Sigmoid colon (tissue), 7 donors: Measurements from ENCODE around the gene HEXB. TPM values are rescaled to one million over a fixed set of nuclear protein-coding genes. Genes with fewer than 3 reads are reported as not detected.
A peak's percentile ranks its signal among the peaks of the same experiment; 100 is the strongest.

Experiments used
- DNase-seq: peaks from one replicate; pipeline ENCODE4 v3.0.0-alpha.2; 2019
- H3K27ac ChIP-seq, 4 donors: fragments of 200-600 bp; sonication (generic); one replicate each; pipeline ENCODE4 v1.5.1; 2016 to 2019; ENCODE audit warnings: mild to moderate bottlenecking in 1 of 4
- H3K27me3 ChIP-seq, 3 donors: fragments of 200-600 bp; sonication (generic); one replicate each; pipeline ENCODE4 v1.5.1; 2019; ENCODE audit warnings: mild to moderate bottlenecking in 1 of 3
- H3K36me3 ChIP-seq, 4 donors: fragments of 200-600 bp; sonication (generic); one replicate each; pipeline ENCODE4 v1.5.1; 2016 to 2019
- H3K4me1 ChIP-seq, 4 donors: fragments of 200-600 bp; sonication (generic); one replicate each; pipeline ENCODE4 v1.5.1; 2017 to 2019
- H3K4me3 ChIP-seq, 4 donors: fragments of 200-600 bp; sonication (generic); one replicate each; pipeline ENCODE4 v1.5.1; 2017 to 2019; ENCODE audit warnings: mild to moderate bottlenecking in 2 of 4, moderate library complexity in 1 of 4
- H3K9me3 ChIP-seq, 4 donors: fragments of 200-600 bp in 3 of 4; sonication (generic) in 3 of 4; one replicate each; pipeline versions ENCODE4 v1.5.1 to v1.6.1; 2013 to 2019
- CTCF ChIP-seq, 4 experiments: fragments of 450-650 bp in 3 of 4; fragments of 200-600 bp in 1 of 4; IDR thresholded peaks; one replicate each; pipeline ENCODE4 v1.5.1; 2016 to 2019; ENCODE audit warnings: antibody characterized with exemption in 4 of 4, mild to moderate bottlenecking in 3 of 4, moderate library complexity in 2 of 4
- EP300 ChIP-seq, 4 donors: sonication (generic); formaldehyde crosslinking; IDR thresholded peaks; one replicate each; pipeline ENCODE4 v1.6.1; 2017; ENCODE audit warnings: antibody characterized with exemption in 4 of 4
- POLR2A ChIP-seq, 2 donors: fragments of 450-650 bp; IDR thresholded peaks; one replicate each; pipeline ENCODE4 v1.6.1; 2016; ENCODE audit warnings: antibody characterized with exemption in 2 of 2, mild to moderate bottlenecking in 2 of 2, moderate library complexity in 2 of 2
- POLR2AphosphoS5 ChIP-seq, 4 donors: sonication (generic); formaldehyde crosslinking; IDR thresholded peaks; one replicate each; pipeline ENCODE4 v1.6.1; 2017; ENCODE audit warnings: antibody characterized with exemption in 4 of 4
- WGBS, 2 donors: extraction: QIAGEN DNeasy Blood & Tissue Kit; methylation state at CpG; one replicate each; pipeline ENCODE4 v1.1.7; 2013; 5-methylcytosine and 5-hydroxymethylcytosine counted together
- intact Hi-C: fragments of 100-400 bp; cut with DNase I; formaldehyde crosslinking; loops from one replicate; pipeline ENCODE4 v1.15.1; 2023
- polyA plus RNA-seq, 3 donors: library from polyadenylated mRNA; stranded (reverse); fragments of 200-250 nt; gene quantifications; one replicate each; pipeline ENCODE4 v1.2.3, GENCODE V29; 2013
- total RNA-seq, 4 donors: library from RNA; depleted of rRNA; stranded (reverse); fragments of >200 nt; gene quantifications; one replicate each; pipeline ENCODE4 v1.1.0, GENCODE V29; 2016
- donor health status: healthy with polysubstance abuse.
- donor health status: Bipolar disorder and iron deficiency.
- donor health status: healthy.

Gene HEXB
- total and polyA plus RNA-seq, 7 donors: 51.7 to 132 (median 95.7) TPM

- Histone ChIP-seq H3K4me1 (peaks cover 0 to 11% (median 2%) of the 10 kb centered on the region in 4 donors), H3K27me3 (no peaks in the 10 kb centered on the region), H3K27ac (no peak overlapping the region), H3K9me3 (no peaks in the 10 kb centered on the region), H3K4me3 (no peak overlapping the region), H3K36me3 (no peaks in the 10 kb centered on the region)
- intact Hi-C loops: loop anchor here (1.0 kb wide), 1 partner anchor 747 kb away; no protein-coding TSS in a partner anchor
- peak; percentile 29 to 72 (median 69) for TF ChIP-seq CTCF (IDR thresholded peaks at IDR 0.05)
- no peak for TF ChIP-seq POLR2AphosphoS5 (IDR thresholded peaks at IDR 0.05)
- WGBS, 2 donors: 17 to 20% methylated on average over 6 of the region's 6 CpGs
- no peak for DNase-seq
Measured at GRCh38 chr5:74648835-74649293, 36.2 kb upstream of the HEXB start.

GRCh38 chr5:74649421-74649973, 35.5 kb upstream of the HEXB start:
- H3K27ac ChIP-seq: no peak overlapping the region
- DNase-seq: no peak
- WGBS, 2 donors: 27 to 49% methylated on average over 1 of the region's 1 CpG
- peaks cover 0 to 11% (median 2%) of the 10 kb centered on the region in 4 donors for H3K4me1 ChIP-seq
- no peaks in the 10 kb centered on the region for H3K9me3 ChIP-seq
- H3K36me3 ChIP-seq: no peaks in the 10 kb centered on the region
- intact Hi-C loops: loop anchor here (1.0 kb wide), 1 partner anchor 747 kb away; no protein-coding TSS in a partner anchor
- TF ChIP-seq CTCF (IDR thresholded peaks at IDR 0.05): no peak
- TF ChIP-seq EP300 (IDR thresholded peaks at IDR 0.05): no peak
- TF ChIP-seq POLR2A (IDR thresholded peaks at IDR 0.05): no peak
- no peak for TF ChIP-seq POLR2AphosphoS5 (IDR thresholded peaks at IDR 0.05)
- H3K4me3 ChIP-seq: no peak overlapping the region
- no peaks in the 10 kb centered on the region for H3K27me3 ChIP-seq

GRCh38 chr5:74651710-74652109, 33.3 kb upstream of the HEXB start:
- Histone ChIP-seq H3K9me3 (no peaks in the 10 kb centered on the region), H3K4me3 (no peak overlapping the region), H3K27ac (no peak overlapping the region), H3K36me3 (no peaks in the 10 kb centered on the region), H3K4me1 (peaks cover 0 to 11% (median 2%) of the 10 kb centered on the region in 4 donors), H3K27me3 (no peaks in the 10 kb centered on the region)
- TF ChIP-seq POLR2AphosphoS5 (IDR thresholded peaks at IDR 0.05): no peak
- TF ChIP-seq POLR2A (IDR thresholded peaks at IDR 0.05): no peak
- TF ChIP-seq CTCF (IDR thresholded peaks at IDR 0.05): no peak
- no peak for TF ChIP-seq EP300 (IDR thresholded peaks at IDR 0.05)
- DNase-seq: no peak
- intact Hi-C loops: no loop called here
- WGBS, 2 donors: 89 to 90% methylated on average over 3 of the region's 3 CpGs

- H3K27me3 ChIP-seq: no peaks in the 10 kb centered on the region
- no peak for DNase-seq
- no peaks in the 10 kb centered on the region for H3K36me3 ChIP-seq
- H3K4me1 ChIP-seq: peaks cover 0 to 11% (median 2%) of the 10 kb centered on the region in 4 donors
- intact Hi-C loops: no loop called here
- H3K9me3 ChIP-seq: no peaks in the 10 kb centered on the region
- H3K4me3 ChIP-seq: no peak overlapping the region
- H3K27ac ChIP-seq: no peak overlapping the region
- 90 to 92% methylated on average over 3 of the region's 3 CpGs for WGBS, 2 donors
- TF ChIP-seq EP300 (IDR thresholded peaks at IDR 0.05) (no peak), POLR2AphosphoS5 (IDR thresholded peaks at IDR 0.05) (no peak), POLR2A (IDR thresholded peaks at IDR 0.05) (no peak), CTCF (IDR thresholded peaks at IDR 0.05) (no peak)
Measured at GRCh38 chr5:74652576-74652975, 32.5 kb upstream of the HEXB start.

GRCh38 chr5:74653991-74654390, 31.0 kb upstream of the HEXB start:
- intact Hi-C loops: no loop called here
- H3K4me3 ChIP-seq: no peak overlapping the region
- H3K9me3 ChIP-seq: no peaks in the 10 kb centered on the region
- no peaks in the 10 kb centered on the region for H3K36me3 ChIP-seq
- DNase-seq: no peak
- H3K27ac ChIP-seq: no peak overlapping the region
- peaks cover 0 to 3% (median 1%) of the 10 kb centered on the region in 4 donors for H3K4me1 ChIP-seq
- 77 to 88% methylated on average over 5 of the region's 5 CpGs for WGBS, 2 donors
- TF ChIP-seq POLR2AphosphoS5 (IDR thresholded peaks at IDR 0.05) (no peak), EP300 (IDR thresholded peaks at IDR 0.05) (no peak), POLR2A (IDR thresholded peaks at IDR 0.05) (no peak), CTCF (IDR thresholded peaks at IDR 0.05) (no peak)
- no peaks in the 10 kb centered on the region for H3K27me3 ChIP-seq
